Measurements from ENCODE around the gene FRMPD4.

The FRMPD4 gene

DNA sequence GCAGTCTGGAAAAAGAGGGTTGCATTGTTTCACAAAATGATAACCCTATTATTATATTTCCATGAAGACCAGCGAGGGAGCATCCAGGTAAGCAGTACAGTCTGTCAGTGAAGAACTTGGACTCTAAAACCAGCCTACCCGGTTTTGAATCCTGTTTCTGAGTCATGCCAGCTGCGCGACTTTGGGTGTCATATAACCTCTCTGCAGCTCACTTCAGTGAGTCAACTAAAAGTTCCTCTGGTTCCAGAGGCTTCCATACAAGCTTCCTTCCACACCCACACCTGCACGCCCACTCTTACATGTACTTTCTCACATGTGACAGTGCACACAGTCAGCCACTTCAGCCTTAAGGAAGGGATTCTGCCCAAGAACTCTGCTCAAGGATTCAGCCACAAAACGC, 603.1 kb downstream of the FRMPD4 start:
- H3K36me3 ChIP-seq (replicated peaks; ENCODE audit: insufficient read depth, low read length), result no peaks in the 10 kb centered on the region
- H4K20me1 ChIP-seq (ENCODE audit: insufficient read depth, low read length), result no peaks in the 10 kb centered on the region
- H3K9ac ChIP-seq (ENCODE audit: low read length), result no peak overlapping the region
- no peaks in the 10 kb centered on the region for H3K27me3 ChIP-seq (replicated peaks; ENCODE audit: insufficient read depth, low read length)
- no peaks in the 10 kb centered on the region for H3K9me3 ChIP-seq (replicated peaks; ENCODE audit: insufficient read depth, low read length)
- H3K4me1 ChIP-seq (ENCODE audit: low read length), result no peaks in the 10 kb centered on the region
- no peak overlapping the region for H3K27ac ChIP-seq (ENCODE audit: low read length)
- no peak overlapping the region for H3K4me2 ChIP-seq (ENCODE audit: low read depth, low read length)
- no peak overlapping the region for H3K4me3 ChIP-seq (ENCODE audit: low read length)
- no peak for DNase-seq
- no peaks in the 10 kb centered on the region for H3F3A ChIP-seq (ENCODE audit: insufficient read depth, low read length)
- no peaks in the 10 kb centered on the region for H3K79me2 ChIP-seq (ENCODE audit: low read length)
- no peak for TF ChIP-seq EZH2phosphoT487 (IDR thresholded peaks at IDR 0.05; ENCODE audit: low read length)
- TF ChIP-seq, protein P1, sequence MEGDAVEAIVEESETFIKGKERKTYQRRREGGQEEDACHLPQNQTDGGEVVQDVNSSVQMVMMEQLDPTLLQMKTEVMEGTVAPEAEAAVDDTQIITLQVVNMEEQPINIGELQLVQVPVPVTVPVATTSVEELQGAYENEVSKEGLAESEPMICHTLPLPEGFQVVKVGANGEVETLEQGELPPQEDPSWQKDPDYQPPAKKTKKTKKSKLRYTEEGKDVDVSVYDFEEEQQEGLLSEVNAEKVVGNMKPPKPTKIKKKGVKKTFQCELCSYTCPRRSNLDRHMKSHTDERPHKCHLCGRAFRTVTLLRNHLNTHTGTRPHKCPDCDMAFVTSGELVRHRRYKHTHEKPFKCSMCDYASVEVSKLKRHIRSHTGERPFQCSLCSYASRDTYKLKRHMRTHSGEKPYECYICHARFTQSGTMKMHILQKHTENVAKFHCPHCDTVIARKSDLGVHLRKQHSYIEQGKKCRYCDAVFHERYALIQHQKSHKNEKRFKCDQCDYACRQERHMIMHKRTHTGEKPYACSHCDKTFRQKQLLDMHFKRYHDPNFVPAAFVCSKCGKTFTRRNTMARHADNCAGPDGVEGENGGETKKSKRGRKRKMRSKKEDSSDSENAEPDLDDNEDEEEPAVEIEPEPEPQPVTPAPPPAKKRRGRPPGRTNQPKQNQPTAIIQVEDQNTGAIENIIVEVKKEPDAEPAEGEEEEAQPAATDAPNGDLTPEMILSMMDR (IDR thresholded peaks at IDR 0.05; ENCODE audit: low read length), result no peak
- no peak for TF ChIP-seq EZH2 (optimal IDR thresholded peaks at IDR 0.05; ENCODE audit: low read depth, low read length)
- no peak overlapping the region for H2AFZ ChIP-seq (ENCODE audit: low read length)
- H3K9me2 ChIP-seq (replicated peaks; ENCODE audit: insufficient read depth, low read length), result no peaks in the 10 kb centered on the region

- Histone ChIP-seq H3K9ac (ENCODE audit: low read length) (no peak overlapping the region), H3K27me3 (replicated peaks; ENCODE audit: insufficient read depth, low read length) (no peaks in the 10 kb centered on the region), H2AFZ (ENCODE audit: low read length) (no peak overlapping the region), H3F3A (ENCODE audit: insufficient read depth, low read length) (no peaks in the 10 kb centered on the region), H3K4me2 (ENCODE audit: low read depth, low read length) (no peak overlapping the region), H3K4me1 (ENCODE audit: low read length) (no peaks in the 10 kb centered on the region), H3K36me3 (replicated peaks; ENCODE audit: insufficient read depth, low read length) (no peaks in the 10 kb centered on the region), H3K27ac (ENCODE audit: low read length) (no peak overlapping the region), H3K9me3 (replicated peaks; ENCODE audit: insufficient read depth, low read length) (no peaks in the 10 kb centered on the region), H3K4me3 (ENCODE audit: low read length) (no peak overlapping the region), H3K9me2 (replicated peaks; ENCODE audit: insufficient read depth, low read length) (no peaks in the 10 kb centered on the region), H3K79me2 (ENCODE audit: low read length) (no peaks in the 10 kb centered on the region), H4K20me1 (ENCODE audit: insufficient read depth, low read length) (no peaks in the 10 kb centered on the region)
- TF ChIP-seq, protein P1 (IDR thresholded peaks at IDR 0.05; ENCODE audit: low read length), result no peak
- no peak for TF ChIP-seq EZH2phosphoT487 (IDR thresholded peaks at IDR 0.05; ENCODE audit: low read length)
- no peak for TF ChIP-seq EZH2 (optimal IDR thresholded peaks at IDR 0.05; ENCODE audit: low read depth, low read length)
- DNase-seq, result no peak
Observed at GRCh38 chrX:12747433-12747832, 609.2 kb downstream of the FRMPD4 start.

DNA sequence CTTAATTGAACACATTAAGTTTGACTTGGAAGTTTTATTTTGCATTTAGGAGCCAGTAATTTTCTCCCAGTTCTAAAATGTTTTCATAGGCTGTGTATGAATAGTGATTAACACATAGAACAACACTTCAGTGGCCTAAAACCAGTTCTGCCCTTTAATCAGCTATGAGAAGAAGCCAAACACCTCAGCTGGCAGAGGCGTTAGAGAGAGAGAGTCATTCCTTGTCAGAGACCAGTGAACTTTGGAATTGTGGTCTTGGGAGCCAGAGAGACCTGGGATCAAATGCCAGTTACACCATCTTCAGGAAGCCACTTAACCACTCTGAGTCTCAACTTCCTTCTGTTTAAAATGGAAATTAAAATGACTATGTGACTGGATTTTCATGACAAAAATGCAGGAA, 613.6 kb downstream of the FRMPD4 start:
- Histone ChIP-seq H2AFZ (ENCODE audit: low read length) (no peak overlapping the region), H3K27ac (ENCODE audit: low read length) (no peak overlapping the region), H3K9me2 (replicated peaks; ENCODE audit: insufficient read depth, low read length) (no peaks in the 10 kb centered on the region), H3F3A (ENCODE audit: insufficient read depth, low read length) (no peaks in the 10 kb centered on the region), H3K79me2 (ENCODE audit: low read length) (no peaks in the 10 kb centered on the region), H3K9me3 (replicated peaks; ENCODE audit: insufficient read depth, low read length) (no peaks in the 10 kb centered on the region), H4K20me1 (ENCODE audit: insufficient read depth, low read length) (no peaks in the 10 kb centered on the region), H3K36me3 (replicated peaks; ENCODE audit: insufficient read depth, low read length) (no peaks in the 10 kb centered on the region), H3K4me3 (ENCODE audit: low read length) (no peak overlapping the region), H3K27me3 (replicated peaks; ENCODE audit: insufficient read depth, low read length) (no peaks in the 10 kb centered on the region), H3K9ac (ENCODE audit: low read length) (no peak overlapping the region), H3K4me1 (ENCODE audit: low read length) (no peaks in the 10 kb centered on the region), H3K4me2 (ENCODE audit: low read depth, low read length) (no peak overlapping the region)
- TF ChIP-seq EZH2 (optimal IDR thresholded peaks at IDR 0.05; ENCODE audit: low read depth, low read length), result no peak
- no peak for DNase-seq

DNA sequence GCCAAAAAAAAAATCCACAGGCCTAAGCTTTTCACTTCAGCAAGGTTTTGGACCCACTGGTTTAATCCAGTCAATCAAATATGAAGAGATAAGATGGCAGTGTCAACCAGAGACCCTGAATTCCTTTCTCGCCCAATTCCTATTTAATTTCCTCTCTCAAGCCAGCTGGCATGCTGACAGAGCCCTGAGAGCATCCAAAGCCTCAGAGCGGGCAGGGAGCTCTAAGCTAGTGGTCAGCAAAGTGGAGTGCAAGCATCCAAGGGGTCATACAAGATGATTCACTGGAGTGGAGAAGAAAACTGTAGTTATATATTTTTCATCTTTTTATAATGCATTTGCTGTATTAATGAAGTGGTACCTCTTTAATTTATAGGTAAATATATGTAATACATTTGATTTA, 615.1 kb downstream of the FRMPD4 start:
- no peaks in the 10 kb centered on the region for H3K79me2 ChIP-seq (ENCODE audit: low read length)
- H3K27ac ChIP-seq (ENCODE audit: low read length), result no peak overlapping the region
- H3K9me3 ChIP-seq (replicated peaks; ENCODE audit: insufficient read depth, low read length), result no peaks in the 10 kb centered on the region
- no peak overlapping the region for H3K4me2 ChIP-seq (ENCODE audit: low read depth, low read length)
- no peaks in the 10 kb centered on the region for H3K9me2 ChIP-seq (replicated peaks; ENCODE audit: insufficient read depth, low read length)
- TF ChIP-seq EZH2 (optimal IDR thresholded peaks at IDR 0.05; ENCODE audit: low read depth, low read length) (no peak), EZH2phosphoT487 (IDR thresholded peaks at IDR 0.05; ENCODE audit: low read length) (no peak)
- TF ChIP-seq, protein P1 (IDR thresholded peaks at IDR 0.05; ENCODE audit: low read length), result no peak
- no peak overlapping the region for H3K9ac ChIP-seq (ENCODE audit: low read length)
- H4K20me1 ChIP-seq (ENCODE audit: insufficient read depth, low read length), result no peaks in the 10 kb centered on the region
- no peak for DNase-seq
- H3K4me1 ChIP-seq (ENCODE audit: low read length), result no peaks in the 10 kb centered on the region
- no peak overlapping the region for H2AFZ ChIP-seq (ENCODE audit: low read length)
- no peaks in the 10 kb centered on the region for H3F3A ChIP-seq (ENCODE audit: insufficient read depth, low read length)
- no peaks in the 10 kb centered on the region for H3K36me3 ChIP-seq (replicated peaks; ENCODE audit: insufficient read depth, low read length)
- H3K4me3 ChIP-seq (ENCODE audit: low read length), result no peak overlapping the region
- H3K27me3 ChIP-seq (replicated peaks; ENCODE audit: insufficient read depth, low read length), result no peaks in the 10 kb centered on the region
